ENCODE data around the gene TNKS1BP1.

DNA sequence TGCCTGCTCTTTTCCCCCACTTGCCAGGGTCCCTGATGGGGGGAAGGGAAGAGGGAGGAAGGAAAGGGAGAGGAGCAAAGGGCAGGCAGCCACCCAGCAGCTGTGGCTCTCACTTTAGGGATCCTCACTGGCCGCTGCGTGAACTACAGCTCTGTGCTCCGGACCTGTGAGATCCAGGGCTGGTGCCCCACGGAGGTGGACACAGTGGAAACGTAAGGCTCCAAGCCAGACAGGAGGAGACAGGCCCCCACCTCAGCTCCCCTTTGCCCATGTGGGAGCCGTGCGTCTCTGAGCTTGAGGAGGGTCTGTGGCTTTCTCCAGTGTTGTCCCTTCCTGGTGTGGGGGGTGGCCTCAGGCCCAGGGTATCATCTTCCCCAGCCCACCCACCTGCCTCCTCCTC, 23.3 kb upstream of the TNKS1BP1 start:
- TF ChIP-seq, protein P1, sequence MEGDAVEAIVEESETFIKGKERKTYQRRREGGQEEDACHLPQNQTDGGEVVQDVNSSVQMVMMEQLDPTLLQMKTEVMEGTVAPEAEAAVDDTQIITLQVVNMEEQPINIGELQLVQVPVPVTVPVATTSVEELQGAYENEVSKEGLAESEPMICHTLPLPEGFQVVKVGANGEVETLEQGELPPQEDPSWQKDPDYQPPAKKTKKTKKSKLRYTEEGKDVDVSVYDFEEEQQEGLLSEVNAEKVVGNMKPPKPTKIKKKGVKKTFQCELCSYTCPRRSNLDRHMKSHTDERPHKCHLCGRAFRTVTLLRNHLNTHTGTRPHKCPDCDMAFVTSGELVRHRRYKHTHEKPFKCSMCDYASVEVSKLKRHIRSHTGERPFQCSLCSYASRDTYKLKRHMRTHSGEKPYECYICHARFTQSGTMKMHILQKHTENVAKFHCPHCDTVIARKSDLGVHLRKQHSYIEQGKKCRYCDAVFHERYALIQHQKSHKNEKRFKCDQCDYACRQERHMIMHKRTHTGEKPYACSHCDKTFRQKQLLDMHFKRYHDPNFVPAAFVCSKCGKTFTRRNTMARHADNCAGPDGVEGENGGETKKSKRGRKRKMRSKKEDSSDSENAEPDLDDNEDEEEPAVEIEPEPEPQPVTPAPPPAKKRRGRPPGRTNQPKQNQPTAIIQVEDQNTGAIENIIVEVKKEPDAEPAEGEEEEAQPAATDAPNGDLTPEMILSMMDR (IDR thresholded peaks at IDR 0.05), result no peak
- no peak for TF ChIP-seq POLR2A (IDR thresholded peaks at IDR 0.05)

Data from thyroid gland (tissue), 4 donors.